ENCODE measurements around the gene ATP1A3. TPM values are rescaled to one million over a fixed set of nuclear protein-coding genes. Genes with fewer than 3 reads are reported as not detected.

ATP1A3 gene
- total RNA-seq, 2 experiments from 2014 or later = 1.9 to 2.0 TPM

DNA sequence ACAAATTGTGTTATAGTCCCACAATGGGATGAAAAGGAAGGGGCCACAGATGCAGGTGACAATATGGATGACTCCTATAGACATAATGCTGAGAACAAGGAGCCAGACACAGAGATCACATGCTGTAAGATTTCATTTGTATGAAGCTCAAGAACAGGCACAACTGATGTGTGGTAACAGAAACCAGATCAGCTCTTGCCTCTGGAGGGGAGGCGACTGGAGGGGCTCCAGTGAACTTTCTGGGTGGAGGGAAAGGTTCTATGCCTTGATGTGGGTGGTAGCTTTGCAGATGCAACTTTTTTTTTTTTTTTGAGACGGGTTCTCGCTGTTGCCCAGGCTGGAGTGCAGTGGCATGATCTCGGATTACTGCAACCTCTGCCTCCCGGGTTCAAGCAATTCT, 28.9 kb downstream of the ATP1A3 start:
- Mint-ChIP-seq H3K4me1 (no peaks in the 10 kb centered on the region), H3K36me3 (ENCODE audit: low read depth) (no peaks in the 10 kb centered on the region), H3K27ac (no peak overlapping the region), H3K27me3 (no peaks in the 10 kb centered on the region), H3K4me3 (no peak overlapping the region), H3K9me3 (no peaks in the 10 kb centered on the region)
- CTCF ChIA-PET = interaction anchor here (0.6 to 1.0 kb wide), 3 partner anchors 11 to 106 kb away, joined by 4 to 7 read pairs (median 6); no protein-coding TSS in a partner anchor
- DNase-seq = no peak
- POLR2A ChIA-PET = no interaction called here

GRCh38 chr19:41960973-41961372, 33.1 kb downstream of the ATP1A3 start:
- no peak overlapping the region for H3K27ac Mint-ChIP-seq

GRCh38 chr19:41959056-41960053, 34.7 kb downstream of the ATP1A3 start, which contains the start of gene RABAC1:
Gene RABAC1, minus strand, starts transcription at chr19:41959321. Its CDS starts 29 bp downstream, at chr19:41959292.
- ChIA-PET CTCF (interaction anchor here (0.6 to 4.2 kb wide), 6 partner anchors 15 to 121 kb away, joined by 3 to 38 read pairs (median 8); partner anchors contain the start of gene RPS19), POLR2A (interaction anchor here (0.6 kb wide), 1 partner anchor 90 kb away, joined by 4 read pairs; no protein-coding TSS in a partner anchor)
- Mint-ChIP-seq H3K4me3 (peak within 1 kb of the TSS; percentile 86), H3K36me3 (ENCODE audit: low read depth) (peaks cover 5% of the 10 kb centered on the region), H3K27ac (peak within 1 kb of the TSS; percentile 91), H3K9me3 (no peaks in the 10 kb centered on the region), H3K27me3 (no peaks in the 10 kb centered on the region), H3K4me1 (peaks cover 20% of the 10 kb centered on the region)
- DNase-seq = peak; percentile 93

More at GRCh38 chr19:41960973-41961372, 33.1 kb downstream of the ATP1A3 start:
- no peaks in the 10 kb centered on the region for H3K9me3 Mint-ChIP-seq
- H3K4me1 Mint-ChIP-seq = peaks cover 20% of the 10 kb centered on the region
- no peak for DNase-seq
- H3K27me3 Mint-ChIP-seq = no peaks in the 10 kb centered on the region
- ChIA-PET POLR2A (no interaction called here), CTCF (interaction anchor here (0.6 kb wide), 1 partner anchor 538 kb away, joined by 3 read pairs; no protein-coding TSS in a partner anchor)
- peaks cover 5% of the 10 kb centered on the region for H3K36me3 Mint-ChIP-seq (ENCODE audit: low read depth)
- H3K4me3 Mint-ChIP-seq = no peak overlapping the region

DNA sequence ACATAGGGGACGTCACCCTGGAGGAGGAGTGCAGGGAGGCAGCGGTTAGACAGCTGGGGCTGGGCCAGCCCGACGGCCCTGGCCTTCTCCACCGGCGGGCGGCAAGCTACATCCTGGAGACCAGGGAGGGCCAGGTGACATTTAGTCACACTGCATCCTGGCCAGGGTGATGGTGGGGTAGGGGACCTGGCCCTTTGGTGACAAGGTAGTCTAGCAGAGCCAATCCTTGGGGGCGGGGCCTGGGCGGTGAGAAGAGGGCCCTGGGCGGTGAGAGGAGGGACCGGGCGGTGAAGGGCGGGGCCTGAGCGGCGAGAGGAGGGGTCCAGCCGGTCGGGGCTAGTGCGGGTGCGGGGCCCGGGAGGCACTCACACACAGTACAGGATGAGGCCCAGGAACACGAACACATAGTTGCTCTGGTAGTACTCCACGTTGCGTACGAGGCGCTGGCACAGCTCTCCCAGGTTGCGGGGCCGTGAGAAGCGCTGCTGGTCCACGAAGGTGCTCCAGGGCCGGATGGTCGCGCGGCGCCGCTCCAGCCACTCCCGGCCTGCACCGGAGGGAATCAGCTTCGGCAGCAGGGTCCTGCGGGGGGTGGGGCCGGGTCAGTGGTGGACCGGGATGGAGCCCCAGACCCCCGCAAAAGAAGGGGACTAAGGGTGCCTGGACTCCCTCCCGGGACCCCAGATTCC, 35.5 kb downstream of the ATP1A3 start:
- H3K36me3 Mint-ChIP-seq (ENCODE audit: low read depth) = peaks cover 5% of the 10 kb centered on the region
- H3K27ac Mint-ChIP-seq = peak overlapping the region; percentile 91
- H3K27me3 Mint-ChIP-seq = no peaks in the 10 kb centered on the region
- CTCF ChIA-PET = interaction anchor here (0.6 to 4.2 kb wide), 9 partner anchors 14 to 217 kb away, joined by 3 to 38 read pairs (median 3); partner anchors contain the start of gene RPS19
- no peaks in the 10 kb centered on the region for H3K9me3 Mint-ChIP-seq
- peak; percentile 89 for DNase-seq
- peaks cover 20% of the 10 kb centered on the region for H3K4me1 Mint-ChIP-seq
- POLR2A ChIA-PET = no interaction called here
- H3K4me3 Mint-ChIP-seq = peak overlapping the region; percentile 86

GRCh38 chr19:41957838-41958366, 36.1 kb downstream of the ATP1A3 start:
- Mint-ChIP-seq H3K36me3 (ENCODE audit: low read depth) (peaks cover 5% of the 10 kb centered on the region), H3K27me3 (no peaks in the 10 kb centered on the region), H3K4me3 (peak overlapping the region; percentile 86), H3K27ac (peak overlapping the region; percentile 91), H3K4me1 (peaks cover 20% of the 10 kb centered on the region), H3K9me3 (no peaks in the 10 kb centered on the region)
- peak; percentile 52 for DNase-seq
- ChIA-PET CTCF (interaction anchor here (0.6 to 4.2 kb wide), 9 partner anchors 13 to 218 kb away, joined by 3 to 38 read pairs (median 3); partner anchors contain the start of gene RPS19), POLR2A (no interaction called here)

- Mint-ChIP-seq H3K27ac (peak overlapping the region; percentile 46), H3K9me3 (no peaks in the 10 kb centered on the region), H3K4me1 (peaks cover 20% of the 10 kb centered on the region), H3K27me3 (no peaks in the 10 kb centered on the region), H3K36me3 (ENCODE audit: low read depth) (peaks cover 5% of the 10 kb centered on the region), H3K4me3 (peak overlapping the region; percentile 86)
- POLR2A ChIA-PET = no interaction called here
- CTCF ChIA-PET = interaction anchor here (0.6 to 4.2 kb wide), 8 partner anchors 13 to 219 kb away, joined by 3 to 38 read pairs (median 4); partner anchors contain the start of genes ERFL and RPS19
- no peak for DNase-seq
Observed at GRCh38 chr19:41957161-41957837, 36.7 kb downstream of the ATP1A3 start.

DNA sequence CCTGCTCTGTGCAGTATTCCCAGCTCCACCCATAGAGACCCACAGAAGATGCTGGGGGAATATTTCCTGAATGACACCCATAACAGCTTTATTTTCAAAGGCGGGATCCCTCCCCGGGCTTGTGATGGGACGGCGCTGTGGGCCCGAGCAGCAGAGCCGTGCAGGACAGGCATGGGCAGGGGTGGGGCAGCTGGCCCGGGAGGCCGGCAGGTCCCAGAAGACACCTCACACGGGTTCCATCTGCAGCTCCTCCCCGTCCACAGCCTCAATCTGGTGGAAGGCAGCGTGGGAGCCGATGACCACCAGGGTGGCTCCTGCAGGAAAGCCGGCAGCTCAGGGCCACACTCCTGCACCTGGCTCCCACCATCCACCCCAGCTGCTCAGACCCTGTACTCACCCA, 37.4 kb downstream of the ATP1A3 start:
- ChIA-PET CTCF (interaction anchor here (0.9 to 4.2 kb wide), 4 partner anchors 12 to 93 kb away, joined by 3 to 38 read pairs (median 12); partner anchors contain the start of gene ERFL), POLR2A (no interaction called here)
- H3K27me3 Mint-ChIP-seq = no peaks in the 10 kb centered on the region
- H3K36me3 Mint-ChIP-seq (ENCODE audit: low read depth) = peaks cover 5% of the 10 kb centered on the region
- no peaks in the 10 kb centered on the region for H3K9me3 Mint-ChIP-seq
- peaks cover 22% of the 10 kb centered on the region for H3K4me1 Mint-ChIP-seq
- H3K4me3 Mint-ChIP-seq = no peak overlapping the region
- H3K27ac Mint-ChIP-seq = no peak overlapping the region
- no peak for DNase-seq

GRCh38 chr19:41955521-41955920, 38.5 kb downstream of the ATP1A3 start:
- H3K27me3 Mint-ChIP-seq = no peaks in the 10 kb centered on the region
- H3K4me1 Mint-ChIP-seq = peaks cover 26% of the 10 kb centered on the region
- H3K27ac Mint-ChIP-seq = no peak overlapping the region
- H3K9me3 Mint-ChIP-seq = no peaks in the 10 kb centered on the region
- peaks cover 5% of the 10 kb centered on the region for H3K36me3 Mint-ChIP-seq (ENCODE audit: low read depth)
- no peak overlapping the region for H3K4me3 Mint-ChIP-seq
- CTCF ChIA-PET = no interaction called here
- POLR2A ChIA-PET = no interaction called here
- no peak for DNase-seq

GRCh38 chr19:41951686-41952172, 42.3 kb downstream of the ATP1A3 start:
- Mint-ChIP-seq H3K36me3 (ENCODE audit: low read depth) (no peaks in the 10 kb centered on the region), H3K4me1 (peaks cover 13% of the 10 kb centered on the region), H3K4me3 (no peak overlapping the region), H3K9me3 (no peaks in the 10 kb centered on the region), H3K27ac (peak overlapping the region; percentile 57), H3K27me3 (no peaks in the 10 kb centered on the region)
- ChIA-PET POLR2A (interaction anchor here (0.6 kb wide), 1 partner anchor 86 kb away, joined by 3 read pairs; no protein-coding TSS in a partner anchor), CTCF (interaction anchor here (0.9 to 2.4 kb wide), 12 partner anchors 10 to 160 kb away, joined by 3 to 7 read pairs (median 4); partner anchors contain the start of genes CD79A and RPS19)
- DNase-seq = peak; percentile 89

DNA sequence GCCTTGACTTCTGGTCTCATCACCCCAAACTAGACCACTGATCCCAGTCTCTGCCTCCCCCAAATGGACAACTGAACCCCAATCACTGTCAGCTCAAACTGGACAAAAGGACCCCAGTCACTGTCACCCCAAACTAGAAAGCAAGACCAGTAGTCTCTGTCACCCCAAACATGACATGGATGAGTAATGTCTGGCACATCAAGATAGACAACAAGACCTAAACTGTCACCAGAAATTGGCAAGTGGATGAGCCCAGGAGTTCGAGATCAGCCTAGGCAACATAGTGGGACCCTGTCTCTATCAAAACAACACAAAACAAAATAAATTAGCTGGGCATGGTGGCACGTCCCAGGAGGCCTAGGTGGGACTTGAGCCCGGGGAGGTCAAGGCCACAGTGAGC, 46.9 kb downstream of the ATP1A3 start:
- CTCF ChIA-PET = interaction anchor here (0.5 to 5.1 kb wide), 3 partner anchors 11 to 75 kb away, joined by 3 to 38 read pairs (median 22); partner anchors contain the start of gene RABAC1
- peaks cover 40% of the 10 kb centered on the region for H3K4me1 Mint-ChIP-seq

DNA sequence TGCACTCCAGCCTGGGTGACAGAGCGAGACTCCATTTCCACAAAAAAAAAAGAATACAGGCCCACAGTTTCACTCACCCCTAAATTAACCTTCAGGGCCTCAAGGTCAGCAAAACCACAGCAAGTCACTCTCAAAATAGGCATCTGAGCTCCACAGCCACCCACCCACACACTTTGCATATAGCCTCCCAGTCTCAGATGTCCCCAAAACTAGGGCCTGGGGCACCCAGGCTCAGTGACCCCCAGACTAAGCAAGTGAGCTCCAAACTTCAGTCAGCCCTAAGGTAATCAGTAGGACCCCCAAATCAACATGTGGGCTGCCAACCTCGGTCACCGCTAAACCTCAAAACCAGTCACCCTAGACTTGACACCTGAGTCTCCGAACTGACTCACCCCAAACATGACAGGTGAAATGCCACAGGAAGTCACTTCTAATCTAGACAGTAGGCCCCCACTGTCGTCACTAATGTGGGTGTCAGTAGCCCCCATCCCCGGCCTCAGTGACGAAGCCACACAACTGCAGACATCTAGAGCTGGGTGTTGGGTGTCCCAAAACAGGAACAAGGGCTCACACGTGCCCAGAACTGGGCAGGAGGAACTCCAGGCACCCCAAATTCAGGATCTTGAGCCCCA, 48.8 kb downstream of the ATP1A3 start:
- peaks cover 41% of the 10 kb centered on the region for H3K4me1 Mint-ChIP-seq
- H3K36me3 Mint-ChIP-seq (ENCODE audit: low read depth) = peaks cover 9% of the 10 kb centered on the region
- no peaks in the 10 kb centered on the region for H3K9me3 Mint-ChIP-seq
- ChIA-PET CTCF (interaction anchor here (0.7 to 5.1 kb wide), 11 partner anchors 8 to 86 kb away, joined by 3 to 38 read pairs (median 4); partner anchors contain the start of genes RABAC1 and RPS19), POLR2A (no interaction called here)
- H3K27ac Mint-ChIP-seq = peak overlapping the region; percentile 81
- peaks cover 12% of the 10 kb centered on the region for H3K27me3 Mint-ChIP-seq
- peak; percentile 79 for DNase-seq
- H3K4me3 Mint-ChIP-seq = no peak overlapping the region

More for the DNA sequence above, 46.9 kb downstream of the ATP1A3 start:
- H3K36me3 Mint-ChIP-seq (ENCODE audit: low read depth) = peaks cover 3% of the 10 kb centered on the region
- DNase-seq = no peak
- H3K4me3 Mint-ChIP-seq = no peak overlapping the region
- H3K27ac Mint-ChIP-seq = no peak overlapping the region
- POLR2A ChIA-PET = no interaction called here
- no peaks in the 10 kb centered on the region for H3K27me3 Mint-ChIP-seq
- H3K9me3 Mint-ChIP-seq = no peaks in the 10 kb centered on the region
